Measurements from ENCODE around the gene TNFSF9. TPM values are rescaled to one million over a fixed set of nuclear protein-coding genes. Genes with fewer than 3 reads are reported as not detected.

TNFSF9 gene
- total RNA-seq, 3 donors from 2014 or later (not counting 1 experiment from before 2014, with no cell fraction given), result 3.3 to 6.0 (median 5.6) TPM

GRCh38 chr19:6499052-6499790 is 31.6 kb upstream of the TNFSF9 start:
- Histone ChIP-seq H3K27me3 (ENCODE audit: control insufficient read depth, insufficient read depth, low read length) (peaks cover 16% of the 10 kb centered on the region), H3K36me3 (ENCODE audit: control insufficient read depth, insufficient read depth, low read length) (no peaks in the 10 kb centered on the region), H3K9me3 (ENCODE audit: control insufficient read depth, insufficient read depth, low read length) (no peaks in the 10 kb centered on the region), H3K4me1 (ENCODE audit: control insufficient read depth, insufficient read depth, low read length) (peaks cover 15% of the 10 kb centered on the region), H3K27ac (ENCODE audit: low read length) (no peak overlapping the region), H3K4me3 (ENCODE audit: low read length) (no peak overlapping the region)
- intact Hi-C loops (cut with micrococcal nuclease), result no loop called here
- DNase-seq (no peak), ATAC-seq (no peak)
- TF ChIP-seq CTCF (IDR thresholded peaks at IDR 0.05), result no peak
- WGBS (ENCODE audit: insufficient coverage), result 94% methylated on average over 17 of the region's 17 CpGs
- H3K4me1 Mint-ChIP-seq, result peaks cover 0 to 11% of the 10 kb centered on the region in 2 donors
- H3K4me3 Mint-ChIP-seq, result no peak overlapping the region
- no peaks in the 10 kb centered on the region for H3K9me3 Mint-ChIP-seq
- peaks cover 0 to 30% of the 10 kb centered on the region in 2 donors for H3K27me3 Mint-ChIP-seq (ENCODE audit: low read depth in 2 of 2)
- H3K36me3 Mint-ChIP-seq, result no peaks in the 10 kb centered on the region
- H3K27ac Mint-ChIP-seq, result no peak overlapping the region

- peaks cover 16% of the 10 kb centered on the region for H3K27me3 ChIP-seq (ENCODE audit: control insufficient read depth, insufficient read depth, low read length)
- Mint-ChIP-seq H3K27ac (no peak overlapping the region), H3K4me1 (peaks cover 0 to 16% of the 10 kb centered on the region in 2 donors), H3K4me3 (peak overlapping the region; percentile 78), H3K36me3 (no peaks in the 10 kb centered on the region), H3K9me3 (no peaks in the 10 kb centered on the region), H3K27me3 (ENCODE audit: low read depth in 2 of 2) (peaks cover 0 to 30% of the 10 kb centered on the region in 2 donors)
- H3K27ac ChIP-seq (ENCODE audit: low read length), result no peak overlapping the region
- no peak for TF ChIP-seq CTCF (IDR thresholded peaks at IDR 0.05)
- DNase-seq, result no peak
- 70% methylated on average over 23 of the region's 24 CpGs for WGBS (ENCODE audit: insufficient coverage)
- H3K9me3 ChIP-seq (ENCODE audit: control insufficient read depth, insufficient read depth, low read length), result no peaks in the 10 kb centered on the region
- H3K4me1 ChIP-seq (ENCODE audit: control insufficient read depth, insufficient read depth, low read length), result peaks cover 21% of the 10 kb centered on the region
- intact Hi-C loops (cut with micrococcal nuclease), result no loop called here
- ATAC-seq, result no peak
- H3K36me3 ChIP-seq (ENCODE audit: control insufficient read depth, insufficient read depth, low read length), result no peaks in the 10 kb centered on the region
- no peak overlapping the region for H3K4me3 ChIP-seq (ENCODE audit: low read length)
These were observed 29.7 kb upstream of the TNFSF9 start for GRCh38 chr19:6500837-6501739.

- peaks cover 0 to 30% of the 10 kb centered on the region in 2 donors for H3K27me3 Mint-ChIP-seq (ENCODE audit: low read depth in 2 of 2)
- peak within 1 kb of the TSS; percentile 31 for H3K4me3 ChIP-seq (ENCODE audit: low read length)
- H3K4me3 Mint-ChIP-seq, result peak within 1 kb of the TSS; percentile 78
- H3K4me1 Mint-ChIP-seq, result peaks cover 0 to 16% of the 10 kb centered on the region in 2 donors
- no peak within 1 kb of the TSS for H3K27ac Mint-ChIP-seq
- no peaks in the 10 kb centered on the region for H3K9me3 Mint-ChIP-seq
- H3K9me3 ChIP-seq (ENCODE audit: control insufficient read depth, insufficient read depth, low read length), result no peaks in the 10 kb centered on the region
- H3K36me3 Mint-ChIP-seq, result no peaks in the 10 kb centered on the region
- peak in 1 of 2 donors; percentile 53 for DNase-seq
- WGBS (ENCODE audit: insufficient coverage), result 2% methylated on average over 70 of the region's 71 CpGs
- H3K4me1 ChIP-seq (ENCODE audit: control insufficient read depth, insufficient read depth, low read length), result peaks cover 21% of the 10 kb centered on the region
- no peak for TF ChIP-seq CTCF (IDR thresholded peaks at IDR 0.05)
- H3K36me3 ChIP-seq (ENCODE audit: control insufficient read depth, insufficient read depth, low read length), result no peaks in the 10 kb centered on the region
- peaks cover 16% of the 10 kb centered on the region for H3K27me3 ChIP-seq (ENCODE audit: control insufficient read depth, insufficient read depth, low read length)
- no peak within 1 kb of the TSS for H3K27ac ChIP-seq (ENCODE audit: low read length)
- ATAC-seq, result peak in 2 of 3 donors; percentile 38 to 52
- intact Hi-C loops (cut with micrococcal nuclease), result no loop called here
These were observed 28.8 kb upstream of the TNFSF9 start, which contains the start of gene TUBB4A for GRCh38 chr19:6501740-6502648. TSS of gene TUBB4A (minus strand) at chr19:6502309. CDS start at chr19:6502212, 97 bp downstream.
